ENCODE results near the gene GSTO2. TPM values are rescaled to one million over a fixed set of nuclear protein-coding genes. Genes with fewer than 3 reads are reported as not detected.

Gene GSTO2
- total and polyA plus RNA-seq, 12 donors: 0.25 to 1.6 (median 0.94) TPM

DNA sequence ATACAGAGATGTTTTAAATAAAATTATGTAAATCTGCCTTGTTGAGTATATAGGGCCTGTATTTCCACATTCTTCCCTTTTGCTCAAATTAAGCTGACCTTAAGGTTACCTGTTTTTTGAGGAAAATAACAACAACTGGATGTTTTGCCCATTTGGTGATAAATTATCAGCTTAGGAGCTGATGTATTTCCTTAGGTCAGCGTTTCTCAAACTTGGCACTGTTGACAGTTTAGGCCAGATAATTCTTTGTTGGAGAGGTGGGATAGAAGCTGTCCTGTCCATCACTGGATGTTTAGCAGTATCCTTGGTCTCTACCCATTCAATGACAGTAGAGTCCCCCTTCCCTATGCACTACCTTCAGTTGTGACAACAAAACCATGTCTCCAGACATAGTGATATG, 7.2 kb downstream of the GSTO2 start:
- WGBS, 2 donors: 60 to 61% methylated on average over 1 of the region's 1 CpG
- no peak for TF ChIP-seq CTCF (IDR thresholded peaks at IDR 0.05)
- peaks cover 0 to 25% (median 8%) of the 10 kb centered on the region in 7 donors for H3K27me3 ChIP-seq
- no peaks in the 10 kb centered on the region for H3K9me3 ChIP-seq
- no peak for DNase-seq
- no peak overlapping the region for H3K4me3 ChIP-seq
- ATAC-seq: no peak
- intact Hi-C loops (cut with DNase I): no loop called here
- no peaks in the 10 kb centered on the region for H3K36me3 ChIP-seq
- no peak overlapping the region for H3K27ac ChIP-seq
- peaks cover 0 to 8% (median 4%) of the 10 kb centered on the region in 9 donors for H3K4me1 ChIP-seq

DNA sequence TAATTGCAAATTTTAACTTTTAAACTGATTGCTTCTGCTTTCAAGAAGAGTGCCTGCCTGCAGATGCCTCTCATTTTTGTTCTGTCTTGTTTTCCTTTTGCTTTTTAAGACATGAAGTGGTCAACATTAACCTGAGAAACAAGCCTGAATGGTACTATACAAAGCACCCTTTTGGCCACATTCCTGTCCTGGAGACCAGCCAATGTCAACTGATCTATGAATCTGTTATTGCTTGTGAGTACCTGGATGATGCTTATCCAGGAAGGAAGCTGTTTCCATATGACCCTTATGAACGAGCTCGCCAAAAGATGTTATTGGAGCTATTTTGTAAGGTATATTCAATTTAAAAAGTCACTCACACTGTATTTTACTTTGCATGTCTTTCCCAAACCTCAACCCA, 8.8 kb downstream of the GSTO2 start:
- peaks cover 0 to 8% (median 4%) of the 10 kb centered on the region in 9 donors for H3K4me1 ChIP-seq
- intact Hi-C loops (cut with DNase I): no loop called here
- no peaks in the 10 kb centered on the region for H3K9me3 ChIP-seq
- WGBS, 2 donors: 70 to 73% methylated on average over 2 of the region's 2 CpGs
- no peak overlapping the region for H3K27ac ChIP-seq
- peaks cover 0 to 25% (median 8%) of the 10 kb centered on the region in 7 donors for H3K27me3 ChIP-seq
- no peak for ATAC-seq
- no peak for TF ChIP-seq CTCF (IDR thresholded peaks at IDR 0.05)
- no peak overlapping the region for H3K4me3 ChIP-seq
- H3K36me3 ChIP-seq: no peaks in the 10 kb centered on the region
- no peak for DNase-seq

DNA sequence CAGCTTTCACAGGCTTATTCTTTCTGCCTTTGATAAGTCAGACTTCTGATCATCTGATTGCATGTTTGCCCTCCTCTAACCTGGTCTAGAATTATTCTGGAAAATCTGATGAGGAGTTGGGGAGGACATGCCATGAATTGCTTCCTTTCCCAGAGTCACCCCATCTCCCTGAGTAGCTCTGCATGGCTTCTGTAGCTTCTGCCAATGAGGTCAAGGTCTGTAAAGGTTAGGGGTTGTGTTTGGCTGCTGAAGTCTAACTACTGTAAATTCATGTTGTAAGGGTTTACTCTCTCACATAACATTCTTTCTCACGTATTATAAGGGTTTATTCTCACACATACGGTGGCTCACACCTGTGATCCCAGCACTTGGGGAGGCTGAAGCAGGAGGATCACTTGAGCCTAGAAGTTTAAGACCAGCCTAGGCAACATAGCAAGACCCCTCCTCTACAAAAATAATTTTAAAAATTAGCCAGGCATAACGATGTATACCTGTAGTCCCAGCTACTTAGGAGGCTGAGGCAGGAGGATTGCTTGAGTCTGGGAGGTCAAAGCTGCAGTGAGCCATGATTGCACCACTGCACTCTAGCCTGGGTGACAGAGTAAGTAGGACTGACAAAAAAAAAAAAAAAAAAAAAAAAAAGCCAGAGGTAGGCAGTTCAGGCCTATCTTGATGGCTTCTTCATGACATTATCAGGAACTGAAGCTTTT, 10.7 kb downstream of the GSTO2 start:
- Histone ChIP-seq H3K4me3 (no peak overlapping the region), H3K9me3 (no peaks in the 10 kb centered on the region), H3K36me3 (no peaks in the 10 kb centered on the region), H3K27ac (no peak overlapping the region), H3K4me1 (peaks cover 0 to 4% (median 2%) of the 10 kb centered on the region in 9 donors), H3K27me3 (peaks cover 0 to 22% (median 6%) of the 10 kb centered on the region in 7 donors)
- WGBS, 2 donors: 95 to 98% methylated on average over 3 of the region's 3 CpGs
- intact Hi-C loops (cut with DNase I): loop anchor here in 1 of 10 donors (5.0 kb wide), 1 partner anchor 243 kb away; no protein-coding TSS in a partner anchor
- TF ChIP-seq CTCF (IDR thresholded peaks at IDR 0.05): no peak
- no peak for DNase-seq
- no peak for ATAC-seq

GRCh38 chr10:104281694-104282093, 12.7 kb downstream of the GSTO2 start:
- no peak for ATAC-seq
- H3K27me3 ChIP-seq: peaks cover 0 to 6% (median 0%) of the 10 kb centered on the region in 7 donors
- intact Hi-C loops (cut with DNase I): loop anchor here in 1 of 10 donors (5.0 kb wide), 1 partner anchor 241 kb away; no protein-coding TSS in a partner anchor
- no peak for DNase-seq
- H3K36me3 ChIP-seq: no peaks in the 10 kb centered on the region
- WGBS, 2 donors: 71 to 77% methylated on average over 3 of the region's 3 CpGs
- H3K27ac ChIP-seq: no peak overlapping the region
- H3K9me3 ChIP-seq: no peaks in the 10 kb centered on the region
- H3K4me1 ChIP-seq: no peaks in the 10 kb centered on the region
- H3K4me3 ChIP-seq: no peak overlapping the region
- TF ChIP-seq CTCF (IDR thresholded peaks at IDR 0.05): no peak
